GM19099 (cell line): Measurements from ENCODE around the gene MOV10L1.

Experiments used
- POLR2A ChIP-seq: IDR thresholded peaks from 3 replicates; pipeline ENCODE4 v1.6.1; 2011; ENCODE audit warnings: low read depth; ENCODE audit not compliant: insufficient read length; ENCODE audit errors: extremely low read depth

MOV10L1 gene

GRCh38 chr22:50107529-50107928 lies 17.7 kb downstream of the MOV10L1 start:
- TF ChIP-seq POLR2A: no peak

- TF ChIP-seq POLR2A: no peak
Observed at GRCh38 chr22:50111056-50111455, 21.2 kb downstream of the MOV10L1 start.

- no peak for TF ChIP-seq POLR2A
Observed at GRCh38 chr22:50112151-50113118, 22.6 kb downstream of the MOV10L1 start.

- no peak for TF ChIP-seq POLR2A
Observed at GRCh38 chr22:50114221-50115021, 24.6 kb downstream of the MOV10L1 start.

GRCh38 chr22:50115693-50116092 lies 25.9 kb downstream of the MOV10L1 start:
- TF ChIP-seq POLR2A: no peak

- TF ChIP-seq POLR2A: no peak
Observed at GRCh38 chr22:50117168-50117762, 27.5 kb downstream of the MOV10L1 start.

GRCh38 chr22:50118129-50118528 lies 28.3 kb downstream of the MOV10L1 start:
- no peak for TF ChIP-seq POLR2A

- no peak for TF ChIP-seq POLR2A
Observed at GRCh38 chr22:50118557-50119168, 28.9 kb downstream of the MOV10L1 start.

GRCh38 chr22:50119169-50119767 lies 29.5 kb downstream of the MOV10L1 start:
- no peak for TF ChIP-seq POLR2A

- TF ChIP-seq POLR2A: no peak
Observed at GRCh38 chr22:50119768-50120251, 30.0 kb downstream of the MOV10L1 start.

GRCh38 chr22:50121202-50121740 lies 31.5 kb downstream of the MOV10L1 start:
- no peak for TF ChIP-seq POLR2A

- no peak for TF ChIP-seq POLR2A
Observed at GRCh38 chr22:50123119-50123518, 33.3 kb downstream of the MOV10L1 start.

GRCh38 chr22:50125029-50125428 lies 35.2 kb downstream of the MOV10L1 start:
- no peak for TF ChIP-seq POLR2A

- TF ChIP-seq POLR2A: no peak
Observed at GRCh38 chr22:50129121-50129736, 39.4 kb downstream of the MOV10L1 start.
